HG03139 (cell line): ENCODE results near the gene HDAC4.

Experiments
- ATAC-seq: cut with Tn5 transposase; IDR thresholded peaks from one replicate; pipeline ENCODE4 v1.9.1; 2021; ENCODE audit not compliant: unreplicated experiment

The HDAC4 gene

GRCh38 chr2:239024226-239024625, 376.6 kb downstream of the HDAC4 start:
- no peak for ATAC-seq

- no peak for ATAC-seq
These were observed 378.2 kb downstream of the HDAC4 start for GRCh38 chr2:239022437-239023260.

GRCh38 chr2:239021651-239022436, 379.0 kb downstream of the HDAC4 start:
- ATAC-seq: no peak

- no peak for ATAC-seq
These were observed 379.6 kb downstream of the HDAC4 start for GRCh38 chr2:239021224-239021623.

- no peak for ATAC-seq
These were observed 380.2 kb downstream of the HDAC4 start for GRCh38 chr2:239020541-239021041.

GRCh38 chr2:239019183-239019581, 381.6 kb downstream of the HDAC4 start:
- ATAC-seq: no peak

GRCh38 chr2:239018271-239019182, 382.3 kb downstream of the HDAC4 start:
- ATAC-seq: no peak

- ATAC-seq: no peak
These were observed 383.2 kb downstream of the HDAC4 start for GRCh38 chr2:239017491-239018098.

- ATAC-seq: no peak
These were observed 384.7 kb downstream of the HDAC4 start for GRCh38 chr2:239015901-239016675.

GRCh38 chr2:239015218-239015900, 385.5 kb downstream of the HDAC4 start:
- ATAC-seq: no peak

GRCh38 chr2:239014458-239015217, 386.2 kb downstream of the HDAC4 start:
- no peak for ATAC-seq

- no peak for ATAC-seq
These were observed 387.2 kb downstream of the HDAC4 start for GRCh38 chr2:239013678-239013976.

GRCh38 chr2:239012936-239013677, 387.7 kb downstream of the HDAC4 start:
- no peak for ATAC-seq

GRCh38 chr2:239012228-239012627, 388.6 kb downstream of the HDAC4 start:
- no peak for ATAC-seq

- ATAC-seq: no peak
These were observed 391.2 kb downstream of the HDAC4 start for GRCh38 chr2:239009589-239009961.

GRCh38 chr2:239008677-239009588, 391.9 kb downstream of the HDAC4 start:
- no peak for ATAC-seq

GRCh38 chr2:239008004-239008403, 392.8 kb downstream of the HDAC4 start:
- ATAC-seq: no peak
